ENCODE results near the gene SERTAD1.
"Not testable (repeated sequence)": the region's sequence is repeated elsewhere in the genome, so short reads cannot be mapped to it uniquely, and the experiment has no call there.

SERTAD1 gene

GRCh38 chr19:40464059-40465024 lies 38.5 kb upstream of the SERTAD1 start:
- no peak overlapping the region; the same call in 1 of the 2 replicates for H3K9ac ChIP-seq (ENCODE audit: low read length)
- peak; percentile 63 for DNase-seq
- 0 out of 2 replicates have a peak, but pooled peaks cover 3% of the 10 kb centered on the region for H3F3A ChIP-seq (ENCODE audit: insufficient read depth, low read length)
- H3K9me2 ChIP-seq (replicated peaks; ENCODE audit: insufficient read depth, low read length) = no peaks in the 10 kb centered on the region
- peak overlapping the region; percentile 83 for H2AFZ ChIP-seq (ENCODE audit: low read length)
- peak overlapping the region; percentile 63 for H3K4me2 ChIP-seq (ENCODE audit: low read depth, low read length)
- H4K20me1 ChIP-seq (ENCODE audit: insufficient read depth, low read length) = no peaks in the 10 kb centered on the region
- H3K27me3 ChIP-seq (replicated peaks; ENCODE audit: insufficient read depth, low read length) = peaks cover 13% of the 10 kb centered on the region
- peaks cover 20% of the 10 kb centered on the region for H3K4me1 ChIP-seq (ENCODE audit: low read length)
- H3K27ac ChIP-seq (ENCODE audit: low read length) = no peak overlapping the region
- no peaks in the 10 kb centered on the region for H3K79me2 ChIP-seq (ENCODE audit: low read length)
- H3K4me3 ChIP-seq (ENCODE audit: low read length) = peak overlapping the region; percentile 80
- H3K9me3 ChIP-seq (replicated peaks; ENCODE audit: insufficient read depth, low read length) = no peaks in the 10 kb centered on the region
- H3K36me3 ChIP-seq (replicated peaks; ENCODE audit: insufficient read depth, low read length) = no peaks in the 10 kb centered on the region
- TF ChIP-seq EZH2phosphoT487 (IDR thresholded peaks at IDR 0.05; ENCODE audit: low read length) (no peak), EZH2 (optimal IDR thresholded peaks at IDR 0.05; ENCODE audit: low read depth, low read length) (no peak), CTCF (IDR thresholded peaks at IDR 0.05; ENCODE audit: low read length) (peak; percentile 78)

- not testable (repeated sequence) for DNase-seq; H3K36me3 ChIP-seq (replicated peaks; ENCODE audit: insufficient read depth, low read length); H3K4me2 ChIP-seq (ENCODE audit: low read depth, low read length); H3K27ac ChIP-seq (ENCODE audit: low read length); H3K4me3 ChIP-seq (ENCODE audit: low read length); H4K20me1 ChIP-seq (ENCODE audit: insufficient read depth, low read length); H3K79me2 ChIP-seq (ENCODE audit: low read length); H3F3A ChIP-seq (ENCODE audit: insufficient read depth, low read length); H2AFZ ChIP-seq (ENCODE audit: low read length); H3K9ac ChIP-seq (ENCODE audit: low read length); H3K9me3 ChIP-seq (replicated peaks; ENCODE audit: insufficient read depth, low read length); H3K9me2 ChIP-seq (replicated peaks; ENCODE audit: insufficient read depth, low read length)
- H3K27me3 ChIP-seq (replicated peaks; ENCODE audit: insufficient read depth, low read length) = peaks cover 13% of the 10 kb centered on the region
- peaks cover 20% of the 10 kb centered on the region for H3K4me1 ChIP-seq (ENCODE audit: low read length)
Observed at GRCh38 chr19:40463587-40464037, 37.8 kb upstream of the SERTAD1 start.

DNA sequence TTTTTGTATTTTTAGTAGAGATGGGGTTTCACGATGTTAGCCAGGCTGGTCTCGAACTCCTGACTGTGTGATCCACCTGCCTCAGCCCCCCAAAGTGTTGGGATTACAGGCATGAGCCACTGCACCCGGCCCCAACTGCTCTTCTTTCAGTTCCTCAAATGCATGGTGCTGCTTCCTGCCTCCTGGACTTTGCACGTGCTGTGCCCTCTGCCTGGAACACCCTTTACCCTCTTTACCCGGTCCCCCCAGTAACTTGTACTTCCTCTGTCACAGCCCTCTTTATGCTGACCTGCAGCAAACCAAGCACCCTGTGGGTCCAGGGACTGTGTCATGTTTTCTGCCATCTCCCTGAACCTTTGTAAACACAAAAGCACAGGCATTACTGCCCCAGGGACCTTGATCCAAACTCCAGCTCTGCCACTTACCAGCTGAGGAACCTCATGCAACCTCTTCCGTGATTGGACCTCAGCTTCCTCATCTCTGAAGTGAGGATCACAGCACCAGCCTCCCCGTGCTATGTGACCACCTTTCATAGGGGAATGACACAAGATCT lies 36.0 kb upstream of the SERTAD1 start:
- no peak overlapping the region for H2AFZ ChIP-seq (ENCODE audit: low read length)
- H3K9me2 ChIP-seq (replicated peaks; ENCODE audit: insufficient read depth, low read length) = no peaks in the 10 kb centered on the region
- no peak overlapping the region for H3K4me2 ChIP-seq (ENCODE audit: low read depth, low read length)
- H3K79me2 ChIP-seq (ENCODE audit: low read length) = no peaks in the 10 kb centered on the region
- peak overlapping the region; percentile 20; the same call in 1 of the 2 replicates for H3K27ac ChIP-seq (ENCODE audit: low read length)
- H3K27me3 ChIP-seq (replicated peaks; ENCODE audit: insufficient read depth, low read length) = peaks cover 5% of the 10 kb centered on the region; the same call in 1 of the 2 replicates
- no peaks in the 10 kb centered on the region for H3K9me3 ChIP-seq (replicated peaks; ENCODE audit: insufficient read depth, low read length)
- DNase-seq = no peak
- no peak for TF ChIP-seq EZH2phosphoT487 (IDR thresholded peaks at IDR 0.05; ENCODE audit: low read length)
- no peak for TF ChIP-seq CTCF (IDR thresholded peaks at IDR 0.05; ENCODE audit: low read length)
- TF ChIP-seq EZH2 (optimal IDR thresholded peaks at IDR 0.05; ENCODE audit: low read depth, low read length) = no peak
- H3K9ac ChIP-seq (ENCODE audit: low read length) = no peak overlapping the region
- H3K36me3 ChIP-seq (replicated peaks; ENCODE audit: insufficient read depth, low read length) = no peaks in the 10 kb centered on the region
- H4K20me1 ChIP-seq (ENCODE audit: insufficient read depth, low read length) = no peaks in the 10 kb centered on the region
- no peak overlapping the region for H3K4me3 ChIP-seq (ENCODE audit: low read length)
- peaks cover 19% of the 10 kb centered on the region for H3K4me1 ChIP-seq (ENCODE audit: low read length)
- H3F3A ChIP-seq (ENCODE audit: insufficient read depth, low read length) = 0 out of 2 replicates have a peak, but pooled peaks cover 3% of the 10 kb centered on the region

Measured in MM.1S (cell line).